IMR-90 (cell line): ENCODE data around the gene PTPN4. TPM values are rescaled to one million over a fixed set of nuclear protein-coding genes. Genes with fewer than 3 reads are reported as not detected.

Experiments
- ATAC-seq: fragments of 200-7000 bp; cut with Tn5 transposase; 2 replicates; pipeline ENCODE4 v1.9.1; 2020; ENCODE audit warnings: low read depth, mild to moderate bottlenecking, moderate library complexity
- BruUV-seq: library from RNA; stranded (reverse); fragments of 400-500 nt; replicated peaks from 2 replicates; lab custom pipeline; 2021; lab: Mats Ljungman, UMichigan
- CTCF ChIA-PET: fragments of 300-600 bp; formaldehyde crosslinking; extraction: SDS; loops from one replicate; lab custom pipeline; 2021; ENCODE audit warnings: antibody characterized with exemption; lab: Yijun Ruan, JAX
- POLR2A ChIA-PET: fragments of 300-600 bp; sonication (Branson Sonifier 250); formaldehyde crosslinking; loops from one replicate; lab custom pipeline; 2022; ENCODE audit warnings: antibody characterized with exemption; ENCODE audit not compliant: unreplicated experiment; lab: Charles Lee
- DNase-seq: peaks from one replicate; pipeline ENCODE4 v3.0.0; 2013
- H2AFZ ChIP-seq: replicated peaks from 2 replicates; pipeline ENCODE3; 2013; ENCODE audit warnings: low read length, mild to moderate bottlenecking; ENCODE audit not compliant: poor library complexity
- H2AK5ac ChIP-seq: 2 replicates; pipeline ENCODE4 v1.6.1; 2013; ENCODE audit warnings: low read depth, low read length, inconsistent platforms
- H2AK9ac ChIP-seq: replicated peaks from 2 replicates; pipeline ENCODE3; 2013; ENCODE audit warnings: mild to moderate bottlenecking, low read depth, low read length, moderate library complexity; ENCODE audit not compliant: poor library complexity
- H2BK120ac ChIP-seq: 2 replicates; pipeline ENCODE4 v1.6.1; 2013; ENCODE audit warnings: low read depth, low read length, inconsistent platforms
- H2BK15ac ChIP-seq: 3 replicates; pipeline ENCODE4 v1.6.1; 2013; ENCODE audit warnings: low read depth, low read length, inconsistent platforms
- H2BK20ac ChIP-seq: 2 replicates; pipeline ENCODE4 v1.6.1; 2013; ENCODE audit warnings: low read depth, mild to moderate bottlenecking, inconsistent platforms, low read length, moderate library complexity
- H2BK5ac ChIP-seq: 2 replicates; pipeline ENCODE4 v1.6.1; 2013; ENCODE audit warnings: mild to moderate bottlenecking, low read depth, low read length, inconsistent platforms; ENCODE audit not compliant: poor library complexity, severe bottlenecking
- H3K14ac ChIP-seq: replicated peaks from 2 replicates; pipeline ENCODE4 v1.6.1; 2013; ENCODE audit warnings: low read depth, low read length, inconsistent platforms
- H3K18ac ChIP-seq: 2 replicates; pipeline ENCODE4 v1.6.1; 2013; ENCODE audit warnings: low read depth, low read length, control low read depth
- H3K23ac ChIP-seq: 2 replicates; pipeline ENCODE4 v1.6.1; 2013; ENCODE audit warnings: low read depth, low read length, inconsistent platforms
- H3K27ac ChIP-seq: 2 replicates; pipeline ENCODE4 v1.5.1; 2013; ENCODE audit warnings: mild to moderate bottlenecking, control low read depth, low read length; ENCODE audit not compliant: insufficient read depth
- H3K27me3 ChIP-seq: 2 replicates; pipeline ENCODE4 v1.6.1; 2013; ENCODE audit warnings: low read length; ENCODE audit not compliant: control insufficient read depth, insufficient read depth
- H3K36me3 ChIP-seq: 2 replicates; pipeline ENCODE4 v1.6.1; 2013; ENCODE audit warnings: low read length, mixed read lengths; ENCODE audit not compliant: control insufficient read depth, insufficient read depth
- H3K4ac ChIP-seq: 2 replicates; pipeline ENCODE4 v1.6.1; 2013; ENCODE audit warnings: low read depth, low read length, inconsistent platforms
- H3K4me1 ChIP-seq: 2 replicates; pipeline ENCODE4 v1.6.1; 2013; ENCODE audit warnings: low read length, mixed read lengths; ENCODE audit not compliant: control insufficient read depth, insufficient read depth
- H3K4me2 ChIP-seq: 2 replicates; pipeline ENCODE4 v1.6.1; 2013; ENCODE audit warnings: low read depth, mild to moderate bottlenecking, control low read depth, low read length, moderate library complexity
- H3K4me3 ChIP-seq: 2 replicates; pipeline ENCODE4 v1.5.1; 2013; ENCODE audit warnings: low read depth, mild to moderate bottlenecking, control low read depth, low read length, moderate library complexity; ENCODE audit not compliant: insufficient read depth
- H3K56ac ChIP-seq: 2 replicates; pipeline ENCODE4 v1.6.1; 2013; ENCODE audit warnings: low read length, inconsistent platforms; ENCODE audit not compliant: insufficient read depth; ENCODE audit errors: extremely low read depth
- H3K79me1 ChIP-seq, 2 experiments: 2 replicates each; pipeline ENCODE4 v1.6.1; 2013; ENCODE audit warnings: low read length in 2 of 2, inconsistent platforms in 1 of 2, low read depth in 1 of 2
- H3K9ac ChIP-seq: 2 replicates; pipeline ENCODE4 v1.6.1; 2013; ENCODE audit warnings: low read depth, low read length, control low read depth
- H3K9me1 ChIP-seq: 2 replicates; pipeline ENCODE4 v1.6.1; 2013; ENCODE audit warnings: low read length, inconsistent platforms; ENCODE audit not compliant: insufficient read depth
- H3K9me3 ChIP-seq: 2 replicates; pipeline ENCODE4 v1.6.1; 2013; ENCODE audit warnings: low read length; ENCODE audit not compliant: control insufficient read depth, insufficient read depth
- H4K20me1 ChIP-seq: 2 replicates; pipeline ENCODE4 v1.6.1; 2013; ENCODE audit warnings: low read length, inconsistent platforms; ENCODE audit not compliant: insufficient read depth
- H4K5ac ChIP-seq: 2 replicates; pipeline ENCODE4 v1.6.1; 2013; ENCODE audit warnings: mild to moderate bottlenecking, low read depth, low read length, control low read depth
- H4K8ac ChIP-seq, 2 experiments: 2 replicates each; pipeline ENCODE4 v1.6.1; 2013; ENCODE audit warnings: low read depth in 2 of 2, low read length in 2 of 2, control low read depth in 1 of 2, inconsistent platforms in 1 of 2
- H4K91ac ChIP-seq: 2 replicates; pipeline ENCODE4 v1.6.1; 2013; ENCODE audit warnings: low read depth, low read length, inconsistent platforms; ENCODE audit not compliant: insufficient read depth
- CEBPB ChIP-seq: IDR thresholded peaks from 2 replicates; pipeline ENCODE4 v1.6.1; 2012; ENCODE audit warnings: low read depth, low read length, improper control_type of control experiment
- FOS ChIP-seq: fragments of 150-350 bp; IDR thresholded peaks from 2 replicates; pipeline ENCODE4 v1.6.1; 2016; ENCODE audit warnings: low read depth, low read length
- MAFK ChIP-seq: IDR thresholded peaks from 2 replicates; pipeline ENCODE4 v1.6.1; 2012; ENCODE audit warnings: low read depth, low read length, improper control_type of control experiment
- MXI1 ChIP-seq: IDR thresholded peaks from 2 replicates; pipeline ENCODE4 v1.6.1; 2012; ENCODE audit warnings: low read depth, mild to moderate bottlenecking, low read length, moderate library complexity, borderline replicate concordance
- NFE2L2 ChIP-seq: fragments of 150-350 bp; IDR thresholded peaks from 2 replicates; pipeline ENCODE4 v1.6.1; 2016; ENCODE audit warnings: low read depth, mild to moderate bottlenecking, low read length
- RAD21 ChIP-seq: IDR thresholded peaks from 2 replicates; pipeline ENCODE4 v1.6.1; 2012; ENCODE audit warnings: low read length, improper control_type of control experiment
- WGBS, 2 experiments: methylation state at CpG; one replicate each; pipeline versions ENCODE4 v1.1.5 to v1.1.7; 2013; ENCODE audit warnings: missing lambda C conversion rate in 2 of 2; ENCODE audit not compliant: insufficient read length in 1 of 2; ENCODE audit errors: extremely low coverage in 2 of 2; 5-methylcytosine and 5-hydroxymethylcytosine counted together
- dilution Hi-C: fragments of 300-500 bp; cut with HindIII; formaldehyde crosslinking; loops from one replicate; pipeline ENCODE4 v1.14.3; 2018; ENCODE audit warnings: low sequenced_read_pairs; ENCODE audit not compliant: unreplicated experiment
- in situ Hi-C: fragments of 300-500 bp; cut with MboI; formaldehyde crosslinking; loops from 3 replicates; pipeline ENCODE4 v1.14.3; 2019; ENCODE audit warnings: low sequenced_read_pairs, inconsistent platforms, mixed read lengths
- intact Hi-C: fragments of 100-400 bp; cut with micrococcal nuclease; formaldehyde crosslinking; loops from 2 replicates; pipeline ENCODE4 v1.10.0; 2022
- polyA plus RNA-seq, 3 experiments: library from polyadenylated mRNA; depleted of rRNA; stranded (reverse); fragments of >200 nt; gene quantifications; 2 replicates each; pipeline ENCODE4 v1.2.3, GENCODE V29; 2012; ENCODE audit warnings: low replicate concordance in 1 of 3
- total RNA-seq: library from RNA; depleted of rRNA; stranded (reverse); fragments of >200 nt; gene quantifications from 2 replicates; pipeline ENCODE4 v1.2.3, GENCODE V29; 2012

Gene PTPN4
- total and polyA plus RNA-seq, 2 of the 4 experiments (the other 2 are of a cell fraction), result 2.9 to 19.2 TPM

DNA sequence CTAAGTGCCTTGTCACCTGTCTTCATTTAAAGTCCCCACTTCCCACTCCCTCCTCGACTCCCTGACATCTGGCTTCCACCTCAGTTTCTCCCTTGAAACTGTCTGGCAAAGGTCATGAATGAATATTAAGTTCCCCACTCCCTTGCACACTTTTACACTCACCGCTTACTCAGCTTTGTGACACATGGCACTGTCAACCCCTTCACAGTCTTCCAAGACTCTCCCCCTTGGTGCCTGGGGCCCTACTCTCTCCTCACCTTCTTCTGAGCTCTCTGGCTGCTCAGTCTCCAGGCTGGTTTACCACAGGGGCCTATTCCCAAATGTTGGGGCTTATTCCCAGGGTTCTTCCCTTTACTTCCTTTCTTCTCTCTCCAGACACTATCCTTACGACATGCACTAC lies 17.9 kb upstream of the PTPN4 start:
- Histone ChIP-seq H2BK120ac (no peak overlapping the region), H3K4me3 (no peak overlapping the region), H2BK20ac (no peak overlapping the region), H3K9ac (no peak overlapping the region), H3K23ac (no peak overlapping the region), H3K4me1 (no peaks in the 10 kb centered on the region; the same call in 1 of the 2 replicates), H3K14ac (no peak overlapping the region), H2BK5ac (no peak overlapping the region), H3K27me3 (peaks cover 37% of the 10 kb centered on the region), H2AFZ (no peak overlapping the region), H4K8ac (no peak overlapping the region), H3K9me1 (no peaks in the 10 kb centered on the region), H4K20me1 (no peaks in the 10 kb centered on the region), H3K27ac (no peak overlapping the region), H4K91ac (no peak overlapping the region), H3K18ac (no peak overlapping the region), H2AK5ac (no peak overlapping the region), H2BK15ac (no peak overlapping the region), H3K36me3 (no peaks in the 10 kb centered on the region), H3K4me2 (no peak overlapping the region), H2AK9ac (no peak overlapping the region), H4K5ac (no peak overlapping the region), H3K56ac (no peak overlapping the region), H3K4ac (no peak overlapping the region), H3K9me3 (no peaks in the 10 kb centered on the region), H3K79me1 (no peaks in the 10 kb centered on the region)
- 69% methylated on average over 2 of the region's 3 CpGs; no CpG with 5 or more reads in 1 of the 2 experiments for WGBS, 2 experiments
- dilution Hi-C loops, result no loop called here
- BruUV-seq, result no TSS peak
- TF ChIP-seq MXI1 (no peak), CEBPB (no peak), FOS (no peak), MAFK (no peak), NFE2L2 (no peak), RAD21 (no peak)
- intact Hi-C loops, result no loop called here
- ChIA-PET CTCF (interaction anchor here (1.8 kb wide), 1 partner anchor 11 kb away, joined by 5 read pairs; no protein-coding TSS in a partner anchor), POLR2A (no interaction called here)
- DNase-seq, result no peak
- in situ Hi-C loops, result loop anchor here (25.0 kb wide), 1 partner anchor 945 kb away; no protein-coding TSS in a partner anchor
- no peak for ATAC-seq
